C4-2B (cell line): ENCODE measurements around the gene CAVIN1.

Experiments used
- ZFX ChIP-seq: fragments of 450-650 bp; IDR thresholded peaks from 2 replicates; pipeline ENCODE4 v1.6.1; 2017
- TF ChIP-seq, protein P1 (sequence below): fragments of 450-650 bp; conservative IDR thresholded peaks from 2 replicates; pipeline ENCODE4 v1.5.1; 2017; ENCODE audit warnings: mild to moderate bottlenecking

DNA sequence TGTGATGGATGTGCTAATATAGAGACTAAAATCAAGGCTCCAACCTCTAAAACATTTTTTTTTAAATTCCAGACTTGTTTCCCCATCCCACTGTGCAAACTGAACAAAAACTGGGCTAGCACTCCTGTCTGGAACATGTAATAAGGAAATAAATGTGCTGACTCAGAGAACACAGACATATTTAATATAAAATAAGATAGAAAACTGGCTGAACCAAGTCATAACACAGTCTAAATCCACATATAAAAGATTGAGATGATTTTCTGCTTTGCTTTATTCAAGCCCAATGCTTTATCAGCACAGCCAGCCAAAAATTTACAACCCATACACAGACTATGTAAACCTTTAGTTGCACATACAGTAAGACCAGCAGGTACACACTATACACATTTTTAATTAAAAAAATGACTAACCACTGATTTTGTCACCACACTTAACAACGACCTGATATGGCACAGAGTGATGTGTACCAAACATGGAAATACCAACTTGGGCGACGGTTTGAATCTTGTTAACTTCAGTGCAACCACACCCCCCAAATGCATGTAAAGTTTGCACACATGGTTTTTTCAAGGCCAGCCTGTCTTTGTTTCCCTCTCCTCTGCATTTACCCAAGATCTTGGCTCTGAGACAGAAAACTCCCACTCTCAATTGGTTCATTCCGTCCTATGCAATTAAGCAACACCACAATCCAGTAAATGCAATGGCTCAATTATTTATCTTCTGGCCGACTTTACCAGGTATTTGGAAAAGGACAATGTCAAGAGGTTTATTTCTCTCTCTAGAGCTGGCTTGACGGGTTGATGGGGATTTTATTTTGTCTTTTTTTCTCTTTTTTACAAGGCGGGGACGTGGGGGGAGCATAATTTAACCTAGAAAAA, 36.0 kb downstream of the CAVIN1 start:
- TF ChIP-seq, protein P1, sequence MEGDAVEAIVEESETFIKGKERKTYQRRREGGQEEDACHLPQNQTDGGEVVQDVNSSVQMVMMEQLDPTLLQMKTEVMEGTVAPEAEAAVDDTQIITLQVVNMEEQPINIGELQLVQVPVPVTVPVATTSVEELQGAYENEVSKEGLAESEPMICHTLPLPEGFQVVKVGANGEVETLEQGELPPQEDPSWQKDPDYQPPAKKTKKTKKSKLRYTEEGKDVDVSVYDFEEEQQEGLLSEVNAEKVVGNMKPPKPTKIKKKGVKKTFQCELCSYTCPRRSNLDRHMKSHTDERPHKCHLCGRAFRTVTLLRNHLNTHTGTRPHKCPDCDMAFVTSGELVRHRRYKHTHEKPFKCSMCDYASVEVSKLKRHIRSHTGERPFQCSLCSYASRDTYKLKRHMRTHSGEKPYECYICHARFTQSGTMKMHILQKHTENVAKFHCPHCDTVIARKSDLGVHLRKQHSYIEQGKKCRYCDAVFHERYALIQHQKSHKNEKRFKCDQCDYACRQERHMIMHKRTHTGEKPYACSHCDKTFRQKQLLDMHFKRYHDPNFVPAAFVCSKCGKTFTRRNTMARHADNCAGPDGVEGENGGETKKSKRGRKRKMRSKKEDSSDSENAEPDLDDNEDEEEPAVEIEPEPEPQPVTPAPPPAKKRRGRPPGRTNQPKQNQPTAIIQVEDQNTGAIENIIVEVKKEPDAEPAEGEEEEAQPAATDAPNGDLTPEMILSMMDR: no peak
- no peak for TF ChIP-seq ZFX
